HUES6 (cell line): ENCODE results near the gene ITLN1.
"Not testable (repeated sequence)": the region's sequence is repeated elsewhere in the genome, so short reads cannot be mapped to it uniquely, and the experiment has no call there.

Experiments
- H3K27ac ChIP-seq: 2 replicates; pipeline ENCODE4 v1.7.0; 2013; ENCODE audit warnings: low read depth, mild to moderate bottlenecking, low read length, inconsistent platforms
- H3K27me3 ChIP-seq: 2 replicates; pipeline ENCODE4 v1.6.1; 2013; ENCODE audit warnings: low read length; ENCODE audit not compliant: control insufficient read depth, insufficient read depth
- H3K36me3 ChIP-seq: 2 replicates; pipeline ENCODE4 v1.6.1; 2013; ENCODE audit warnings: low read length; ENCODE audit not compliant: control insufficient read depth, insufficient read depth
- H3K4me1 ChIP-seq: 2 replicates; pipeline ENCODE4 v1.6.1; 2013; ENCODE audit warnings: low read length; ENCODE audit not compliant: control insufficient read depth, insufficient read depth
- H3K4me3 ChIP-seq: 2 replicates; pipeline ENCODE4 v1.5.1; 2013; ENCODE audit warnings: low read depth, low read length
- H3K9ac ChIP-seq: one replicate; pipeline ENCODE4 v1.6.1; 2013; ENCODE audit warnings: mild to moderate bottlenecking, low read length
- H3K9me3 ChIP-seq: 2 replicates; pipeline ENCODE4 v1.6.1; 2013; ENCODE audit warnings: low read depth, low read length; ENCODE audit not compliant: control insufficient read depth, insufficient read depth

The ITLN1 gene

DNA sequence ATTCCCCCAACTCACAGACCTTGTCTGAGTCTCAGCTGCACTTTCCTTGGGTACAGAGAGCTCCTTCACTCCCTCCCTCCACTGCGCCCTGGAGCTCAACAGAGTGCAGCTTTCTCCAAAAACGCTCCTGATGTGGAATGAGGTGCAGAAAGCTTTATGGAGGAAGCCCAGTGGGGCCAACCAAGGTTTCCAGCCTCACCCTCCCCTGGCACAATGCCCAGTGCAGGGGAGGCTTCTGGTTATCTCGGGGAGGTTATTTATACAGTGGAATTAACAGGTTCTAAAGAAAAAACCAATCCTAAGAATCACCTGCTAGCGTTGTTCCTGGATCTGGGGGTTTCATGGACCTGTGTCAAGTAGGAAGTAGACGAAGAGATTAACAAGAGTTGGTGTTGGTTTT, at the start of gene ITLN1:
ITLN1 (minus strand) TSS at position 139 of the 400 bp plus-strand sequence. CDS start 303 bp downstream, outside the sequence.
- Histone ChIP-seq H3K4me3 (no peak within 1 kb of the TSS), H3K27me3 (no peaks in the 10 kb centered on the region), H3K9me3 (no peaks in the 10 kb centered on the region), H3K36me3 (no peaks in the 10 kb centered on the region), H3K27ac (no peak within 1 kb of the TSS), H3K4me1 (no peaks in the 10 kb centered on the region), H3K9ac (no peak within 1 kb of the TSS)

DNA sequence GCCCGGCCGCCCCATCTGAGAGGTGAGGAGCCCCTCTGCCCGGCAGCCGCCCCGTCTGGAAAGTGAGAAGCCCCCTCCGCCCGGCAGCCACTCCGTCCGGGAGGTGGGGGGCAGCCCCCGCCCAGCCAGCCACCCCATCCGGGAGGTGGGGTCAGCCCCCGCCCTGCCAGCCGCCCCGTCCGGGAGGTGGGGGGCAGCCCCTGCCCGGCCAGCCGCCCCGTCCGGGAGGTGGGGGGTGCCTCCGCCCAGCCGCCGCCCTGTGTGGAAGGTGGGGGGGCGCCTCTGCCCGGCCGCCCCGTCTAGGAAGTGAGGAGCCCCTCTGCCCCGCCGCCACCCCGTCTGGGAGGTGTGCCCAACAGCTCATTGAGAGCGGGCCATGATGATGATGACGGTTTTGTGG, 48.3 kb upstream of the ITLN1 start:
- not testable (repeated sequence) for H3K9ac ChIP-seq, H3K36me3 ChIP-seq, H3K4me1 ChIP-seq, H3K27me3 ChIP-seq, H3K4me3 ChIP-seq, H3K27ac ChIP-seq
- H3K9me3 ChIP-seq: peaks cover 18% of the 10 kb centered on the region

DNA sequence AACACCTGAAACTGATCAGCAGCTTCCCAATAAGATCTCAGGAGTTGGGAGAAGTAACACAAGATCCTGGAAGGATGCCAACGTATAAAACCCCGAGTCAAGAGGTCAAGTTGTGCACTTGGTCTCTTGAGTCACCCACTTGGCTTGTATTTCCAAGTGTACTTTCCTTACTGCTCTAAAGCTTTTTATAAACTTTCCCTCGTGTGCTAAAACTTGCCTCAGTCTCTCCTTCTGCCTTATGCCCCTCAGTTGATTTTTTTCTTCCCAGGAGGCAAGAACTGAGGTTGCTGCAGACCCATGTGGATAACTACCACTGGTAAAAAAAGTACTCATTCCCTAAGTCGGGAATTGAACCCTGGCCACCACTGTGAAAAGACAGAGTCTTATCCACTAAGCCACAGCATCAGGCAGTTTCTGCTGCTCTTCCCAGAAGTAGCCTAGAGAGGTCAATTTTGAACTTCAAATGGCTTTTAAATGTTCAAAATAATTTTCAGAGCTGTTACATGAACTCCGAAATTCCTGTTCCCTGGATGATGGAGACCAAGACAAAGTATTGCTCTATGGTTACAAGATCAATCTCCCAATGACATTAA, 40.8 kb upstream of the ITLN1 start:
- Histone ChIP-seq H3K9me3 (peaks cover 33% of the 10 kb centered on the region), H3K36me3 (no peaks in the 10 kb centered on the region), H3K4me1 (no peaks in the 10 kb centered on the region), H3K9ac (no peak overlapping the region), H3K4me3 (no peak overlapping the region), H3K27ac (no peak overlapping the region), H3K27me3 (no peaks in the 10 kb centered on the region)

DNA sequence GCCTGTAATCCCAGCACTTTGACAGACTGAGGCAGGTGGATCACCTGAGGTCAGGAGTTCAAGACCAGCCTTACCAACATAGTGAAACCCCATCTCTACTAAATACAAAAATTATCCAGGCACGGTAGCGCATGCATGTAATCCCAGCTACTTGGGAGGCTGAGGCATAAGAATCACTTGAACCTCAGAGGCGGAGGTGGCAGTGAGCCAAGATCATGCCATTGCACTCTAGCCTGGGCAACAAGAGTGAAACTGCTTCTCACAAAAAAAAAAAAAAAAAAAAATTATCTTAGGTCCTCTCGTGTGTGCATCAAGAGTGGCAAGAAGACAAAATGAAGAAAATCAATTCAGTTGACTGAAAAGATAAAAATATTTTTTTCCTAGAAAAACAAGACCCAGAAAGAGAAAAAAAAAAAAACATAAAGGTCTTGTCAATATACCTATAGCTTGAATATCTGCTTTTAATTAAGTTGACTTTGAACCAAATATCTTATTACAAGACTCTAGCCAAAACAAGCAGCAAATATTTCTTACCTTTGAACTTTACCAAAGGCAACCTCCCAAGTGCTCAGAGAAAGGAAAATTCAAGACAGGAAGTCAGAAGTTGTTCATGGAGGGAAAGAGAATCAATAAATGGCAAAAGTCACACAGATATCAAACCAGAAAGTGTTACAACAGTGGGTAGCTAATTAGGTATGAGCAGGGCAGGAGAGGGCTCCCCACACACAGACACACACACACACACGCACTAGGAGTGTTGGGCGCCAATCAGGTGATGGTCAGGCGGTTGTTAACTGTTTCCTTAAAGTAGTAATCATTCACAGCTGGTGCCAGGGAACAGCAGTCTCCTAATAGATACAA, 40.0 kb upstream of the ITLN1 start:
- no peaks in the 10 kb centered on the region for H3K4me1 ChIP-seq
- H3K27me3 ChIP-seq: no peaks in the 10 kb centered on the region

GRCh38 chr1:160916666-160917065, 31.7 kb upstream of the ITLN1 start:
- no peak overlapping the region for H3K27ac ChIP-seq
- no peaks in the 10 kb centered on the region for H3K36me3 ChIP-seq
- peaks cover 17% of the 10 kb centered on the region for H3K4me1 ChIP-seq
- H3K9ac ChIP-seq: no peak overlapping the region
- H3K27me3 ChIP-seq: no peaks in the 10 kb centered on the region
- H3K9me3 ChIP-seq: peaks cover 11% of the 10 kb centered on the region; the same call in 1 of the 2 replicates
- H3K4me3 ChIP-seq: no peak overlapping the region

More for the DNA sequence above, 40.0 kb upstream of the ITLN1 start:
- Histone ChIP-seq H3K9ac (no peak overlapping the region), H3K9me3 (peaks cover 40% of the 10 kb centered on the region), H3K27ac (no peak overlapping the region), H3K36me3 (no peaks in the 10 kb centered on the region), H3K4me3 (no peak overlapping the region)

DNA sequence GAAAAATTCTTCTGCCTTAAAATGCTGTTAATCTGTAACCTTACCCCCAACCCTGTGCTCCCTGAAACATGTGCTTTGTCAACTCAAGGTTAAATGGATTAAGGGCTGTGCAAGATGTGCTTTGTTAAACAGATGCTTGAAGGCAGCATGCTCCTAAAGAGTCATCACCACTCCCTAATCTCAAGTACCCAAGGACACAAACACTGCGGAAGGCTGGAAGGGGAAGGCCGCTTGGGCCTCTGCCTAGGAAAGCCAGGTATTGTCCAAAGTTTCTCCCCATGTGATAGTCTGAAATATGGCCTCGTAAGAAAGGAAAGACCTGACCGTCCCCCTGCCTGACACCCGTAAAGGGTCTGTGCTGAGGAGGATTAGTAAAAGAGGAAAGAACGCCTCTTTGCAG, 28.2 kb upstream of the ITLN1 start:
- not testable (repeated sequence) for H3K4me3 ChIP-seq, H3K36me3 ChIP-seq, H3K9me3 ChIP-seq, H3K9ac ChIP-seq, H3K27ac ChIP-seq, H3K27me3 ChIP-seq
- H3K4me1 ChIP-seq: peaks cover 21% of the 10 kb centered on the region

- H3K9ac ChIP-seq: peak overlapping the region; percentile 21
- no peaks in the 10 kb centered on the region for H3K27me3 ChIP-seq
- no peak overlapping the region for H3K4me3 ChIP-seq
- H3K27ac ChIP-seq: peak overlapping the region; percentile 48; the same call in 1 of the 2 replicates
- H3K9me3 ChIP-seq: no peaks in the 10 kb centered on the region
- H3K36me3 ChIP-seq: no peaks in the 10 kb centered on the region
- peaks cover 21% of the 10 kb centered on the region for H3K4me1 ChIP-seq
Observed at GRCh38 chr1:160911925-160912324, 26.9 kb upstream of the ITLN1 start.

GRCh38 chr1:160911441-160911840, 26.5 kb upstream of the ITLN1 start:
- peaks cover 21% of the 10 kb centered on the region for H3K4me1 ChIP-seq
- H3K4me3 ChIP-seq: no peak overlapping the region
- no peaks in the 10 kb centered on the region for H3K9me3 ChIP-seq
- H3K9ac ChIP-seq: peak overlapping the region; percentile 21
- peak overlapping the region; percentile 48; the same call in 1 of the 2 replicates for H3K27ac ChIP-seq
- no peaks in the 10 kb centered on the region for H3K27me3 ChIP-seq
- no peaks in the 10 kb centered on the region for H3K36me3 ChIP-seq

- Histone ChIP-seq H3K36me3 (no peaks in the 10 kb centered on the region), H3K4me1 (peaks cover 21% of the 10 kb centered on the region), H3K27me3 (no peaks in the 10 kb centered on the region), H3K4me3 (no peak overlapping the region), H3K9ac (no peak overlapping the region), H3K9me3 (no peaks in the 10 kb centered on the region), H3K27ac (no peak overlapping the region)
Observed at GRCh38 chr1:160910170-160910750, 25.3 kb upstream of the ITLN1 start.

DNA sequence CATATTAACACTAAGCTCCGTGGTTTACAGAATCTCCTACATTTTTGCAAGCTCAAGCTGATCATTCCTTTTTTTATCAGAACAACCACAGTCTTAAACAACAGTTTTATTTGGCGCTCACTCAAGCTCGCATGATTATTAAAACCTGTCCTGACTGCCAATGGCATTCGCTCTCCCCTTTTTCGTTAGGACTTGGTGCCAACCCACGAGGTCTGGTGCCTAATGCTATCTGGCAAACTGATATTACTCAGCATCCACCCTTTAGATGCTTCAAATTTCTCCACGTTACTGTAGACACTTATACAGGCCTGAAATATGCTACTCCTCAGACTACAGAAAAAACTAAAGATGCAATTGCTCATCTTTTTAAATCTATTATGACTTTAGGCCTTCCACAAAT, 23.0 kb upstream of the ITLN1 start:
- no peaks in the 10 kb centered on the region for H3K9me3 ChIP-seq
- no peaks in the 10 kb centered on the region for H3K27me3 ChIP-seq
- no peak overlapping the region for H3K4me3 ChIP-seq
- no peaks in the 10 kb centered on the region for H3K36me3 ChIP-seq
- no peak overlapping the region for H3K27ac ChIP-seq
- peaks cover 9% of the 10 kb centered on the region; the same call in 1 of the 2 replicates for H3K4me1 ChIP-seq
- H3K9ac ChIP-seq: no peak overlapping the region

- H3K9ac ChIP-seq: no peak overlapping the region
- H3K9me3 ChIP-seq: no peaks in the 10 kb centered on the region
- H3K4me1 ChIP-seq: no peaks in the 10 kb centered on the region
- no peak overlapping the region for H3K27ac ChIP-seq
- H3K36me3 ChIP-seq: no peaks in the 10 kb centered on the region
- H3K4me3 ChIP-seq: no peak overlapping the region
- no peaks in the 10 kb centered on the region for H3K27me3 ChIP-seq
Observed at GRCh38 chr1:160905617-160905989, 20.6 kb upstream of the ITLN1 start.
